NCI-H774 (cell line): ENCODE results near the gene FAM181A.

Source experiments
- DNase-seq: peaks from one replicate; lab custom pipeline; 2025; lab: John Stamatoyannopoulos, UW

The FAM181A gene

GRCh38 chr14:93926873-93927799 is at the start of gene FAM181A:
FAM181A (plus strand) TSS chr14:93927344; CDS start chr14:93928286, 942 bp downstream.
- DNase-seq, result peak; percentile 55

- DNase-seq, result no peak
Measured at GRCh38 chr14:93878212-93878611, 48.9 kb upstream of the FAM181A start.

DNA sequence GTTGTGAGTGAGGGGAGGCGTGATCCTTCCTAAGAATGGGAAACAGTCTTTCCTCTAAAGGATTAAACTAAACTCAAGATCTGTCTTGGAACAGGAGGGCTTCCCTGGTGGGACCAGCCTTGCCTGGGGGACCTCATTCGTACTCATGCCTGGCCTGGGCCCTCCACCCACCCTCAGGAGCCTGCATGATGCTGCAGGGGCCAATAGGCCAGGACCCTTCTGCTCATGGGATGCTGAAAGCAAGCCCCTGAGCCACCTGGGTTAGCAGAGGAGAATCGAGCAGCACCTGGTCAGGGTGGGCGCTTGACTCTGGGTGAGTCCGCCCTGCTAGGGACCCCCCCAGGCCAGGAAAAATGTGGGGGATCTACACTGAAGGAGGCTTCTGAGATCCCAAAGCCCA is 48.3 kb upstream of the FAM181A start:
- DNase-seq, result no peak

DNA sequence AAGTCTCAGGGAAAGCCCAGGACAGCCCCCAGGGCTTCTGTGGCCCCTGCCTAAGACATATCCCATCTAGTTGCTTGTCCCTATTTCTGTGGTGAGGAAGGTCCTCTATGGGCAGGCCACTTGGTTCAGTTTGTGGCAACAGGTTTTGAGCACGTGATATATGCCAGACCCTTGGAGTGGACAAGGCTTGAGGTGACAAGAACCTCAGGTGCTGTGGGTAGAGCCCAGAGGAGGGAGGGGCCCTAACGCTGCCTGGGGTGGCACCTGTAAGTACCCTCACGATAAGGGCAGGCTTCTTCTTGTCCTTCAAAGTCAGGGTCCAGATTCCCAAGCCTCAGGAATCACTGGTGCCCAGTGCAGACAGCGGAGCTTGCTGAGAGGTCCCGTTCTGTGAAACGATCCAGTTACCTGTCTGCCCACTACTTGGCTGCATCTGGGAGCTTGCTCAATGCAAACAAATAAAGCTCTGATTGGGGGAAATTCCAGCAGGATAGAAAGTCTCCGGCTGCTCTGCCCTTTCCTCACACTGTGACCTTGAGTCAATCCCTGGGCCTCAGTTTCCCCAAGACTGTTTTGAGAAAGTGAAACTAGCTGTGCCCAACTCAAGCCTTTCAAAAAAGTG is 47.7 kb upstream of the FAM181A start:
- no peak for DNase-seq

DNA sequence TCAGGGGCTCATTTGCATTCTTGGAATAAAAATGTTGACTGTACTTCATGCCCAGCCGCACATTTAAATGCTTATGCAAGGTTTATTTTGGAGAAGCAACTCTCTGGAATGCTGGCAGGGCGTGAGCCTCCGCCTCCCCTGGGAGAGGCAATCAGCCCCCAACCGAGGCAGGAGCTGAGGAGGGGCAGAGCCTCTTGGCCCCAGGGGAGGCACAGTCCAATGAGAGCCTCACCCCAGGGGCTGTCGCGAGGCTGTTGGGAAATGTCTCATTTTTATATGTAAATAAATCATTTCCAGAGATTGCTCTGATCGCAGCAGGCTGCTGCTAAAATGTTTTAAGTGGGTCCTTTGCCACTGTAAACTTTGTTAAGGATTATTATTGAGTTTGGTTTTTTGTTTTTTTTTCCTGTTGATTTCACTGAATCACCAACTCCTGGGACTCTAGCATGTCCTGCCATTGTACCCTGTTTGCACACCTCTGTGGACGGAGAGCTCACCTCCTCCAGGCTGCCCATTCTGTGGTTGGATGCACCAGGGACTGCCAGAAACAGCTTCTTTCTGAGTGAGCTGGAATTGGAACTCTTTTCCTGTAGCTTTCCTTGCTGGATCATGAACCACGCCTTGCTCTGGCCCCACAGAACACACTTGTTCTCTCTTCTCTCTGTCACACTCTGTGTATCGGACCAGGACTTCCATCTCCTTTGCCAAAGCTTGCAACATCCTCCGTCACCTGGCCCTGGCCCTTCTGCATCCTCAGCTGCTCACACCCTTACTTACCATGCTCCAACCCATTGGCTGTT is 46.9 kb upstream of the FAM181A start:
- DNase-seq, result no peak

DNA sequence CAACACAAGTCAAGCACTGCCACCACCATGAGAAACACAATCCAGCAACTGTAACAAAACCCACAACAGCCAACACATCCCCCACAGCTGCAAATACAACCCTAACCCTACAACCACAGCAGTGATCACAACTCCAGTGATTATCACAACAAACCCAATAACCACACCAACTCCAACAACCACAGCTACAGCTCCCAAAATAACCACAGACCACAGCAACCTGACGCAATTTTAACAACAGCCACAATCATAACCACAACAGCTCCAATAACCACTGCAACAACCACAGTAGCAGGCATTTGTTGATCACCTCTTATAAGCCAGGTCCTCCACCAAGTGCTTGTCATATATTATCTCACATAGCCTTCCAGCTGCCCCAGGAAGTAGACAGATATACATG is 42.2 kb upstream of the FAM181A start:
- no peak for DNase-seq

DNA sequence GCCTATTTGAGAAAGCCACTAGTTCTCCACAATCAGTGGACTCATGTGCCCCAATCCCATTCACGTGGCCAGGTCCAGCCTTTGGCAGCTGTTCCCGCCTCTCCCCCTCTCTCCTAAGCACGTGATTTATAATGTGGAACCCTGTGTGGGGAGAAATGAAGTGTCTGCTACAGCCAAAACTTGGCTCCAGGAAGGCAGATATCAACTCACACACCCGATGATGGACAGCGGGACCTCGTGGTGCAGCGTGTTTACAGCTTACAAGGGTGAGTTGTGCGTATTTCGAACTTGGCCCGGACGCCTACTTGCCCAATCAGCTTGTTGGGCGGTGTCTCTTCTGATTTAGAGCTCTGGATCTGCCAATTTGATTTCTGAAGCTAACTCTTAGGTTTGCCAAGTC is 38.1 kb upstream of the FAM181A start:
- no peak for DNase-seq

DNA sequence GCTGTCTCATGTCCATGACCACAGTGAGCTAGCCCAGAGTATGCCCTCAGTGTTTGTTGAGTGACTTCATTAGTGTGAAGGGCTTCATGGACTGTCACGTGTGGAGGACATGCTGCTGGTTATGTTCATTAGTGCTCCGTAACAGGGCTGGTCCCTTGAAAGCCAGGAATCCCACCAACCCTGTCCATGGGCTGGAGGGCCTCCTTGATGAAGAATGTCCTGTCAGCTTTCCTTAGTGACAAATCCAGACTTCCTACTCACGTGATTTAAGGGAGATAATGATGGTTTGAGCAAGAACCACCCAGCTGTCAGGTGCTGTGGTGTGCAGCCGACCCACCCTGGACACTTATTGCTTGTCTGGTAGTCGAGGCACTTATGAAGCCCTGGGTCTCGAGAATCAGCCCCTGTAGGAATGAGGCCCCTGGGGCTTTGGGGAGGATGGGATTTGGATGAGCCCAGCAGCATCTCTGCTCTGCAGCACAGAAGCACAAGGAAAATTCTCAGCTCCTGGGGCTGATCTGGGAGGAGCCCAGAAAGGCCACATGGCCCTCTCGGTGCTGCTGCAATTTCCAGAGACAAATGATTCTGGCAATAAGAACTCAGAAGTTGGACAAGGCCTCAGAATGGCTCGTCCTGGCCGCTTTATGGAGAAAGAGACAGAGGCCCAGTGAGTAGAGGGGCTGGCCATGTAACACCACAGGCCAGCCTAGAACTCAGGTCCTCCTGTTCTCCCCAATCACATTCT is 37.2 kb upstream of the FAM181A start:
- no peak for DNase-seq

DNA sequence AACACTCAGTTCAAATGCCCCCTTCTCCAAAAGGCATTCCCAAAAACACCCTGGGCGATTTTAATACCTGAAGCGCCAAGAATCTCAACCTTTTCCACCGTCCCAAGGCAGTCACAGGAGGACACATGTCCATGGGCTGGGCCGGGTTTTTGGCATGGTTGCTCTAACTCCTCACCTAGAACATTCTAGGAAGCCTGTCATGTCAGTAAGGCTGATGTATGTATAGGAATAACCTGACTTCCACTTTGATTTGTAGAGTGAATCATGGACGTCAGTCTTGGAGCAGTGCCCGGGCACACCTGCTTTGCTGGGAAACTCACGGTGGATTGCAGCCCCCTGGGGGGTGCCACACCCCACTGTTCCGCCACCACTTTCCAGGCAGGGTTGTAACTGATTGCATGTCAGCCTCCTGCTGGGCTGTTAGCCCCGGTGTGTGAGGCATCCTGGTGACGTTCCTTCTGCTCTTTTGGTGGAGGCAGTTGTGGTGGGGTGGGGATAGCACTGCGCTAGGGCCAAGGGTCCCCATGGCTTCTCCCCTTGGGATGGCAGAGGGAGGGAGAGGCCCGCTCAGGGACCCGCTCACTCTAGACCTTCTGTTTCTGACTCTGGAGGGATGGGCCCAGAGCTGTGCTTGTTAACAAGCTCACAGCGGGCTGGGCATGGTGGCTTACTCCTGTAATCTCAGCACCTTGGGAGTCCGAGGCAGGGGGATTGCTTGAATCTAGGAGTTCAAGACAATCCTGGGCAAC is 35.2 kb upstream of the FAM181A start:
- no peak for DNase-seq

DNA sequence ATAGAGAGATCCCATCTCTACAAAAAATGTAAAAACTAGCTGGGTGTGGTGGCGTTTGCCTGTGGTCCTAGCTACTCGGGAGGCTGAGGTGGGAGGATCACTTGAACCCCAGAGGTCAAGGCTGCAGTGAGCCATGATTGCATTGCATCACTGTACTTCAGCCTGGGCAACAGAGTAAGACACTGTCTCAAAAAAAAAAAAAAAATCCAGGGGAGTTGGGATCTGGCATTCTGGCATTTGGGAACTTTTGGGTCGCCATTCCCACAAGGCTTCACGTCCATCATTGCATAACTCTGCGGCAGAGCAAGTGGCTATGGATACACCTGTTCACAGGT is 34.7 kb upstream of the FAM181A start:
- DNase-seq, result no peak

DNA sequence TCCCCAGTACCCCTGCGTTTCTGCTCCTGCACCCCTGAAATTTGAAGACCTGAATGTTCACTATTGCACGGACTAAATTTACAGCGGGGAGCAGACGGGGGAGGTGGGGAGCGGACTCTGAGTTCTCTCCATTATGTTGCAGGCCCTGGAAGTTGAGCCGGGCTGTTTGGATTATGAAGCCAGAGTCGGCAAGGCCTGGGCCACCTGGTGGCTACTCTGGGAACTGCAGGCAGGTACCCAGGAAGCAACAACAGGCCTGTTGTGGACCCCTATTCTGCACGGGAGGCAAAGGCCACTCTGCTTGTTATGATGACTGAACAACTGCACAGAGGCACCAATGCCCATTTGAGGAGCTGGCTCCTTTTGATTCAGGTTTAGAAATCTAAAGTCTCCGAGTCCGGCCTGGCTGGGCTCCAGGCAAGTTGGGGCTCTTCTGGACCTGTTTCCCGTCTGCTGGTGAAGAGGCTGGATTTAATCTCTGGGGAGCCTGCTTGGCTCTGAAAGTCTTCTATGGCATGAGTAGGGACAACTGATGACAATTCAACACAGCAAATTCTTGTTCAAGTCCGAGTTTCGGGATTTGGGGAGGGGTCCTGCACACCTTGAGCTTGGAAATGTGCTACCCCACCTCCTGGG is 34.1 kb upstream of the FAM181A start:
- peak; percentile 42 for DNase-seq

- DNase-seq, result no peak
Measured at GRCh38 chr14:93893661-93894261, 33.4 kb upstream of the FAM181A start.

GRCh38 chr14:93895023-93895604 is 32.0 kb upstream of the FAM181A start:
- DNase-seq, result no peak

GRCh38 chr14:93897476-93897845 is 29.7 kb upstream of the FAM181A start:
- DNase-seq, result no peak

- no peak for DNase-seq
Measured at GRCh38 chr14:93898081-93898611, 29.0 kb upstream of the FAM181A start.

GRCh38 chr14:93898731-93899130 is 28.4 kb upstream of the FAM181A start:
- DNase-seq, result no peak

DNA sequence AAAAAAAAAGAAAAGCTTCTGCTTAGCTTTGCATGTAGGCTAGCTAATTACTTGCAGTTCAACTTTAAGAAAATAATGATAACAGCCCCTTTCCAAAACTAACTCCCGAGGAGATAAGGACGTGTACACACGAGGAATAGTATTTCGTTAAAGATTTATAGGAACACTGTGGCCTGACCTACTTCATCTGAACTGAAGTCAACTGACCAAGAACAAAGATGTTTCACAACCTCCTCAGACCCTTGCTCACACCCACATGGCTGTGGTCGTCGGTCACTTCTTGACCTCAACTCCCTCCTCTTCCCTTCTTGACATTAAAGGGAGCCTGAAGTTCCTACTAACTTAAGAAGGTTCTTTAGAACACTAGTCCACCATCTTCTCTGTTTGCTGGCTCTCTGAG is 25.3 kb upstream of the FAM181A start:
- DNase-seq, result no peak

DNA sequence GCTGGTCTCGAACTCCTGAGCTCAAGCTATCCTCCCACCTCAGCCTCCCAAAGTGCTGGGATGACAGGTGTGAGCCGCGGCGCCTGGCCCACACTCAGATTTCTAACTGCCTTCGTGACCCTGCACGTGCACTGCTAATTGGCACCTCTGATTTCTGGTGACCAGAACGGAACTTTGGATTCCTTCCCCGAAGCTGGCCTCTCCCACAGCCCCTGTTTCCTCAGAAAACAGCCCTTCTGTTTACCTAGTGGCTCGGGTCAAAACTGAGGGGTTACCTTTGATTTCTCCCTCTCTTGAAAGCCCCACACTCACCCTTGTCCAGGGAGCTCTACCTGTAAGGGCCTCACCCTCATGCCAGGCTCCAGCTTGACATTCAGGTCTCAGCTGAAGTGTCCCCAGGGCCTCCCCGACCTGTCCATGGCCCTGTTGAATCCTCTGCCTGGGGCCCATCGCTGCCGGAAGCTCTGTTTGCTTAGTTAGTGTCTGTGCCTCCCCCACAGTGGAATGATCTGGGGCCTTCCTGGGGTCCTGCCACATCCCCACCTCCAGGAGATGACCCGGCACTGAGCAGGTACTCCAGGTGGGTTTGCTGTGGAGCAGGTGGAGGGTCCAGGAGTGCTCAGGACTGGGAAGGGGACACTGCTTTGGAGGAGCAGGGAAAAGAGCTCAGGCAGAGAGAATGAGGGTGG is 24.4 kb upstream of the FAM181A start:
- no peak for DNase-seq
